ENCODE results near the gene ASZ1. TPM values are rescaled to one million over a fixed set of nuclear protein-coding genes. Genes with fewer than 3 reads are reported as not detected.

The ASZ1 gene
- total RNA-seq, 1 donor from 2014 or later: not detected

GRCh38 chr7:117401293-117402002 is 25.8 kb downstream of the ASZ1 start:
- TF ChIP-seq CTCF (IDR thresholded peaks at IDR 0.05): no peak
- no peak for TF ChIP-seq POLR2AphosphoS5 (IDR thresholded peaks at IDR 0.05; ENCODE audit: insufficient read depth in 1 of 2, low read depth in 1 of 2)
- TF ChIP-seq POLR2A (IDR thresholded peaks at IDR 0.05): no peak
- no peak overlapping the region for H3K27ac ChIP-seq
- H3K4me1 ChIP-seq: no peaks in the 10 kb centered on the region
- no peaks in the 10 kb centered on the region for H3K27me3 ChIP-seq
- H3K9me3 ChIP-seq: no peaks in the 10 kb centered on the region
- H3K4me3 ChIP-seq: no peak overlapping the region
- intact Hi-C loops (cut with DNase I): no loop called here
- no peaks in the 10 kb centered on the region for H3K36me3 ChIP-seq
- DNase-seq (ENCODE audit: extremely low spot score in 2 of 2): no peak

- intact Hi-C loops (cut with DNase I): no loop called here
- H3K9me3 ChIP-seq: no peaks in the 10 kb centered on the region
Observed at GRCh38 chr7:117399820-117400422, 27.4 kb downstream of the ASZ1 start.

GRCh38 chr7:117395743-117396142 is 31.6 kb downstream of the ASZ1 start:
- no peak for DNase-seq (ENCODE audit: extremely low spot score in 2 of 2)
- Histone ChIP-seq H3K9me3 (no peaks in the 10 kb centered on the region), H3K4me3 (no peak overlapping the region), H3K4me1 (no peaks in the 10 kb centered on the region), H3K27ac (no peak overlapping the region), H3K36me3 (no peaks in the 10 kb centered on the region), H3K27me3 (no peaks in the 10 kb centered on the region)
- intact Hi-C loops (cut with DNase I): no loop called here
- TF ChIP-seq POLR2A (IDR thresholded peaks at IDR 0.05) (no peak), POLR2AphosphoS5 (IDR thresholded peaks at IDR 0.05; ENCODE audit: insufficient read depth in 1 of 2, low read depth in 1 of 2) (no peak), CTCF (IDR thresholded peaks at IDR 0.05) (no peak)

More at GRCh38 chr7:117399820-117400422, 27.4 kb downstream of the ASZ1 start:
- no peak for TF ChIP-seq POLR2A (IDR thresholded peaks at IDR 0.05)
- TF ChIP-seq CTCF (IDR thresholded peaks at IDR 0.05): no peak
- no peak for TF ChIP-seq POLR2AphosphoS5 (IDR thresholded peaks at IDR 0.05; ENCODE audit: insufficient read depth in 1 of 2, low read depth in 1 of 2)
- Histone ChIP-seq H3K27me3 (no peaks in the 10 kb centered on the region), H3K4me1 (no peaks in the 10 kb centered on the region), H3K36me3 (no peaks in the 10 kb centered on the region), H3K27ac (no peak overlapping the region), H3K4me3 (no peak overlapping the region)
- DNase-seq (ENCODE audit: extremely low spot score in 2 of 2): no peak

- Histone ChIP-seq H3K4me1 (no peaks in the 10 kb centered on the region), H3K9me3 (no peaks in the 10 kb centered on the region), H3K36me3 (no peaks in the 10 kb centered on the region), H3K27ac (no peak overlapping the region), H3K27me3 (no peaks in the 10 kb centered on the region), H3K4me3 (no peak overlapping the region)
- intact Hi-C loops (cut with DNase I): no loop called here
- no peak for TF ChIP-seq POLR2AphosphoS5 (IDR thresholded peaks at IDR 0.05; ENCODE audit: insufficient read depth in 1 of 2, low read depth in 1 of 2)
- no peak for TF ChIP-seq POLR2A (IDR thresholded peaks at IDR 0.05)
- TF ChIP-seq CTCF (IDR thresholded peaks at IDR 0.05): no peak
- DNase-seq (ENCODE audit: extremely low spot score in 2 of 2): no peak
Observed at GRCh38 chr7:117393781-117394180, 33.5 kb downstream of the ASZ1 start.

- no peaks in the 10 kb centered on the region for H3K27me3 ChIP-seq
- no peaks in the 10 kb centered on the region for H3K9me3 ChIP-seq
- no peaks in the 10 kb centered on the region for H3K4me1 ChIP-seq
- DNase-seq (ENCODE audit: extremely low spot score in 2 of 2): no peak
- intact Hi-C loops (cut with DNase I): no loop called here
- no peak overlapping the region for H3K27ac ChIP-seq
- TF ChIP-seq POLR2A (IDR thresholded peaks at IDR 0.05): no peak
- no peak for TF ChIP-seq POLR2AphosphoS5 (IDR thresholded peaks at IDR 0.05; ENCODE audit: insufficient read depth in 1 of 2, low read depth in 1 of 2)
- TF ChIP-seq CTCF (IDR thresholded peaks at IDR 0.05): no peak
- no peaks in the 10 kb centered on the region for H3K36me3 ChIP-seq
- H3K4me3 ChIP-seq: no peak overlapping the region
Observed at GRCh38 chr7:117389871-117390270, 37.4 kb downstream of the ASZ1 start.

Data from vagina (tissue), 2 donors.